OCI-LY1 (cell line): ENCODE results near the gene SSBP2.

ENCODE experiments used
- EZH2 ChIP-seq: fragments of 200-600 bp; sonication (generic), shearing (Covaris generic); IDR thresholded peaks from 2 replicates; pipeline ENCODE4 v1.8.0; 2017; ENCODE audit warnings: borderline replicate concordance, mixed run types, mild to moderate bottlenecking, antibody characterized with exemption, low read length, moderate library complexity, mixed read lengths
- TF ChIP-seq, protein P1 (sequence below): fragments of 200-600 bp; sonication (generic), shearing (Covaris generic); IDR thresholded peaks from 2 replicates; pipeline ENCODE4 v1.5.1; 2017; ENCODE audit warnings: mild to moderate bottlenecking, antibody characterized with exemption, low read length, moderate library complexity, mixed read lengths

DNA sequence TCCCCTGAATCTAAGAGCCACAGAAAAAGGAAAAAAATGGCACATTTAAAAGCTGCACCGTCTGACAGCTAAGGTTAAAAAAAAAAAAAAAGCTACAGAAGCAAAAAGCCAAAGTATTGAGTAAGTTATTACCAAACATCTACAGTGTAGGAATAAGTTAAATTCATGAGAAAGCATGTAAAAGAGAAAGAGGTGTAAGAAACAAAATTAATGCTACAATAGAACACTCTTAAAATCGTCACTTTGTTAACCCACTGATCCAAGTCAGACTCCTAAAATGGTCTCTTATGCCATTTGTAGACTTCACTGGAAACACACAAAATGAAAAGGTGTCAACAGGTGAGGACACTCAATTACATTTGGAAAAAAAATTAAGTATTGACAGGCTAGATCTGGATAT lies 120.2 kb downstream of the SSBP2 start:
- TF ChIP-seq, protein P1, sequence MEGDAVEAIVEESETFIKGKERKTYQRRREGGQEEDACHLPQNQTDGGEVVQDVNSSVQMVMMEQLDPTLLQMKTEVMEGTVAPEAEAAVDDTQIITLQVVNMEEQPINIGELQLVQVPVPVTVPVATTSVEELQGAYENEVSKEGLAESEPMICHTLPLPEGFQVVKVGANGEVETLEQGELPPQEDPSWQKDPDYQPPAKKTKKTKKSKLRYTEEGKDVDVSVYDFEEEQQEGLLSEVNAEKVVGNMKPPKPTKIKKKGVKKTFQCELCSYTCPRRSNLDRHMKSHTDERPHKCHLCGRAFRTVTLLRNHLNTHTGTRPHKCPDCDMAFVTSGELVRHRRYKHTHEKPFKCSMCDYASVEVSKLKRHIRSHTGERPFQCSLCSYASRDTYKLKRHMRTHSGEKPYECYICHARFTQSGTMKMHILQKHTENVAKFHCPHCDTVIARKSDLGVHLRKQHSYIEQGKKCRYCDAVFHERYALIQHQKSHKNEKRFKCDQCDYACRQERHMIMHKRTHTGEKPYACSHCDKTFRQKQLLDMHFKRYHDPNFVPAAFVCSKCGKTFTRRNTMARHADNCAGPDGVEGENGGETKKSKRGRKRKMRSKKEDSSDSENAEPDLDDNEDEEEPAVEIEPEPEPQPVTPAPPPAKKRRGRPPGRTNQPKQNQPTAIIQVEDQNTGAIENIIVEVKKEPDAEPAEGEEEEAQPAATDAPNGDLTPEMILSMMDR, result no peak
- TF ChIP-seq EZH2, result no peak
